Astrocyte of the spinal cord (primary cell): ENCODE measurements around the gene STARD13.

Source experiments
- DNase-seq: peaks from one replicate; pipeline ENCODE4 v3.0.0; 2011; ENCODE audit warnings: low read depth, low spot score
- H3K4me3 ChIP-seq: 2 replicates; pipeline ENCODE4 v1.5.1; 2011; ENCODE audit warnings: low read depth, mild to moderate bottlenecking, low read length, moderate library complexity
- CTCF ChIP-seq: IDR thresholded peaks from 2 replicates; pipeline ENCODE4 v1.5.1; 2012; ENCODE audit warnings: low read depth, mild to moderate bottlenecking, low read length, inconsistent platforms
- in situ Hi-C: cut with HindIII; loops from 2 replicates; pipeline ENCODE4 v1.10.0; 2017; ENCODE audit warnings: low sequenced_read_pairs

STARD13 gene

GRCh38 chr13:33073338-33073737 lies 212.2 kb downstream of the STARD13 start:
- no peak overlapping the region for H3K4me3 ChIP-seq
- in situ Hi-C loops = no loop called here
- DNase-seq = no peak
- TF ChIP-seq CTCF = no peak

GRCh38 chr13:33072759-33073158 lies 212.8 kb downstream of the STARD13 start:
- no peak overlapping the region for H3K4me3 ChIP-seq
- no peak for DNase-seq
- no peak for TF ChIP-seq CTCF
- in situ Hi-C loops = no loop called here

GRCh38 chr13:33072282-33072681 lies 213.3 kb downstream of the STARD13 start:
- no peak for TF ChIP-seq CTCF
- no peak overlapping the region for H3K4me3 ChIP-seq
- no peak for DNase-seq
- in situ Hi-C loops = no loop called here

- no peak overlapping the region for H3K4me3 ChIP-seq
- TF ChIP-seq CTCF = no peak
- in situ Hi-C loops = no loop called here
- DNase-seq = no peak
Observed at GRCh38 chr13:33070713-33071112, 214.8 kb downstream of the STARD13 start.

GRCh38 chr13:33069365-33069764 lies 216.2 kb downstream of the STARD13 start:
- DNase-seq = no peak
- no peak overlapping the region for H3K4me3 ChIP-seq
- no peak for TF ChIP-seq CTCF
- in situ Hi-C loops = no loop called here

GRCh38 chr13:33066329-33066728 lies 219.2 kb downstream of the STARD13 start:
- TF ChIP-seq CTCF = no peak
- no peak overlapping the region for H3K4me3 ChIP-seq
- in situ Hi-C loops = no loop called here
- DNase-seq = no peak

- H3K4me3 ChIP-seq = no peak overlapping the region
- no peak for TF ChIP-seq CTCF
- DNase-seq = no peak
- in situ Hi-C loops = no loop called here
Observed at GRCh38 chr13:33060815-33061214, 224.7 kb downstream of the STARD13 start.
